Stomach (tissue), 4 donors: ENCODE data around the gene COA3.

Experiments used
- POLR2AphosphoS5 ChIP-seq, 3 donors: sonication (generic); formaldehyde crosslinking; IDR thresholded peaks; one replicate each; pipeline ENCODE4 v1.6.1; 2016; ENCODE audit warnings: antibody characterized with exemption in 3 of 3
- TF ChIP-seq, protein P1 (sequence below), 7 experiments: fragments of 450-650 bp in 4 of 7; fragments of 200-600 bp in 3 of 7; sonication (generic) in 3 of 7; IDR thresholded peaks; one replicate each; pipeline ENCODE4 v1.5.1; 2016 to 2019; ENCODE audit warnings: antibody characterized with exemption in 7 of 7, control low read depth in 2 of 7, mild to moderate bottlenecking in 1 of 7

DNA sequence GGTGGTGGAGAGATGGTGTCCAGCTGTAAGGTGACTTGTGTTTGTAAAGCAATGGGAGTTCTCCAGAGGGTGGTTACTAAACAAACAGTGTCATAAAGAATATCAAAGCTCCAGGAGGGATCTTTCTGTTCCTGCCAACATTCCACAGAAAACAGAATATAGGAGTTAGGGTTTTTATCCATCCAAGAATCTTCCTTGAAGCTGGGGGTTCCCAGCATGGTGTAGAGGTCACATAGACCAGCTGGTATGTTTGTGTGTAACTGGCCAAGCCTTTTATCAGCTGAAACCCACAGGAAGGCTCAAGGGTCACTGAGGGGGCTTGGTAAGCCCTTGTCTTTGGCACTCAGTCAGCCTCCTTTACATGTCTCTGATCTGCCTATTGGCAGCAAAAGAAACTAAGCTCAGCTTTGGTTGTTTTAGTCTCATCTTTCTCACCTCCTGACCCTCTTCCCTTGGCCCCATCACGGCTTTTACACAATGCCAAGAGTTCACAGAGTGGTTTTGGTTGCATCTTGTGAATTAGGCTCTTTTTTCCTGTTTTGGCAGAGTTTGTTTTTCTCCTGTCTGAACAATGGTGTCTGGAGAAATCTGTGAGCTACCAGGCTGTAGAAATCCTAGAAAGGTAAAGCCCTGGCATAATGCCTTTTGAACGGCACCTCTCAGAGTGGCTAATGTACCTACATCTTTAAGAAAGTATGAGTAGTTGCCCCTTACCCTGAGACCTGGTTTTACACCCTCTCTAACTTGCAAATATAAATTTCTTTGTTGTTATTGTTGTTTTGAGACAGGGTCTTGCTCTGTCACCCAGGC, 4.8 kb upstream of the COA3 start:
- no peak for TF ChIP-seq POLR2AphosphoS5 (IDR thresholded peaks at IDR 0.05)
- TF ChIP-seq, protein P1, sequence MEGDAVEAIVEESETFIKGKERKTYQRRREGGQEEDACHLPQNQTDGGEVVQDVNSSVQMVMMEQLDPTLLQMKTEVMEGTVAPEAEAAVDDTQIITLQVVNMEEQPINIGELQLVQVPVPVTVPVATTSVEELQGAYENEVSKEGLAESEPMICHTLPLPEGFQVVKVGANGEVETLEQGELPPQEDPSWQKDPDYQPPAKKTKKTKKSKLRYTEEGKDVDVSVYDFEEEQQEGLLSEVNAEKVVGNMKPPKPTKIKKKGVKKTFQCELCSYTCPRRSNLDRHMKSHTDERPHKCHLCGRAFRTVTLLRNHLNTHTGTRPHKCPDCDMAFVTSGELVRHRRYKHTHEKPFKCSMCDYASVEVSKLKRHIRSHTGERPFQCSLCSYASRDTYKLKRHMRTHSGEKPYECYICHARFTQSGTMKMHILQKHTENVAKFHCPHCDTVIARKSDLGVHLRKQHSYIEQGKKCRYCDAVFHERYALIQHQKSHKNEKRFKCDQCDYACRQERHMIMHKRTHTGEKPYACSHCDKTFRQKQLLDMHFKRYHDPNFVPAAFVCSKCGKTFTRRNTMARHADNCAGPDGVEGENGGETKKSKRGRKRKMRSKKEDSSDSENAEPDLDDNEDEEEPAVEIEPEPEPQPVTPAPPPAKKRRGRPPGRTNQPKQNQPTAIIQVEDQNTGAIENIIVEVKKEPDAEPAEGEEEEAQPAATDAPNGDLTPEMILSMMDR (IDR thresholded peaks at IDR 0.05), result no peak
